Neural progenitor cell (in vitro differentiated cells): ENCODE data around the gene RALB. TPM values are rescaled to one million over a fixed set of nuclear protein-coding genes. Genes with fewer than 3 reads are reported as not detected.
A peak's percentile ranks its signal among the peaks of the same experiment; 100 is the strongest.

Experiments used
- DNase-seq: peaks from one replicate; pipeline ENCODE4 v3.0.0-alpha.2; 2016; ENCODE audit warnings: low spot score
- H2AFZ ChIP-seq: fragments of 200-600 bp; sonication (generic); replicated peaks from 2 replicates; pipeline ENCODE4 v1.6.1; 2016; ENCODE audit warnings: antibody characterized with exemption
- H3F3A ChIP-seq: fragments of 200-600 bp; sonication (generic); 2 replicates; pipeline ENCODE4 v1.6.1; 2016; ENCODE audit warnings: antibody characterized with exemption, low read depth
- H3K27ac ChIP-seq: fragments of 200-600 bp; sonication (generic); 2 replicates; pipeline ENCODE4 v1.5.1; 2016; ENCODE audit warnings: mild to moderate bottlenecking
- H3K27me3 ChIP-seq: fragments of 200-600 bp; sonication (generic); 2 replicates; pipeline ENCODE4 v1.6.1; 2016; ENCODE audit warnings: mild to moderate bottlenecking, moderate library complexity
- H3K36me3 ChIP-seq: fragments of 200-600 bp; sonication (generic); 2 replicates; pipeline ENCODE4 v1.5.1; 2016
- H3K4me1 ChIP-seq: fragments of 200-600 bp; sonication (generic); 2 replicates; pipeline ENCODE4 v1.6.1; 2016; ENCODE audit warnings: mixed run types
- H3K4me2 ChIP-seq: fragments of 200-600 bp; sonication (generic); 2 replicates; pipeline ENCODE4 v1.6.1; 2016
- H3K4me3 ChIP-seq: fragments of 200-600 bp; sonication (generic); 2 replicates; pipeline ENCODE4 v1.5.1; 2016
- H3K79me2 ChIP-seq: fragments of 200-600 bp; sonication (generic); 2 replicates; pipeline ENCODE4 v1.6.1; 2016; ENCODE audit warnings: low read depth
- H3K9ac ChIP-seq: fragments of 200-600 bp; sonication (generic); 2 replicates; pipeline ENCODE4 v1.6.1; 2016
- H3K9me3 ChIP-seq: fragments of 200-600 bp; sonication (generic); 2 replicates; pipeline ENCODE4 v1.5.1; 2016; ENCODE audit warnings: low read depth
- H4K20me1 ChIP-seq: fragments of 200-600 bp; sonication (generic); 2 replicates; pipeline ENCODE4 v1.6.1; 2016; ENCODE audit warnings: low read depth
- H3K27ac Mint-ChIP-seq: 3 replicates; pipeline ENCODE4 v1.8.0; 2021; ENCODE audit warnings: mixed read lengths
- H3K27me3 Mint-ChIP-seq: 2 replicates; pipeline ENCODE4 v1.8.0; 2022; ENCODE audit warnings: low read depth, mild to moderate bottlenecking, inconsistent platforms, moderate library complexity, mixed read lengths; ENCODE audit not compliant: insufficient read depth
- H3K36me3 Mint-ChIP-seq: 3 replicates; pipeline ENCODE4 v1.8.0; 2021; ENCODE audit warnings: mixed read lengths
- H3K4me1 Mint-ChIP-seq: 3 replicates; pipeline ENCODE4 v1.8.0; 2021; ENCODE audit warnings: mixed read lengths
- H3K4me3 Mint-ChIP-seq: 3 replicates; pipeline ENCODE4 v1.8.0; 2021; ENCODE audit warnings: mild to moderate bottlenecking, moderate library complexity, mixed read lengths
- H3K9me3 Mint-ChIP-seq: 3 replicates; pipeline ENCODE4 v1.8.0; 2020; ENCODE audit warnings: mixed read lengths
- CTCF ChIP-seq: fragments of 200-600 bp; sonication (generic); IDR thresholded peaks from 2 replicates; pipeline ENCODE4 v1.5.1; 2017; ENCODE audit warnings: antibody characterized with exemption, mild to moderate bottlenecking
- EZH2 ChIP-seq: fragments of 200-600 bp; sonication (generic); IDR thresholded peaks from 2 replicates; pipeline ENCODE4 v1.6.1; 2017; ENCODE audit warnings: antibody characterized with exemption, mild to moderate bottlenecking, moderate library complexity
- EZH2phosphoT487 ChIP-seq: fragments of 200-600 bp; sonication (generic); IDR thresholded peaks from 2 replicates; pipeline ENCODE4 v1.6.1; 2017; ENCODE audit warnings: antibody characterized with exemption
- total RNA-seq: library from RNA; depleted of rRNA; stranded (reverse); fragments of >200 nt; gene quantifications from 2 replicates; pipeline ENCODE4 v1.2.3, GENCODE V29; 2015; ENCODE audit warnings: low replicate concordance

RALB gene
- total RNA-seq, 1 donor from 2014 or later, result 79.8 TPM

- peaks cover 8% of the 10 kb centered on the region for H3K27me3 Mint-ChIP-seq
- DNase-seq, result no peak
Observed at GRCh38 chr2:120235681-120236080, 17.0 kb upstream of the RALB start.

GRCh38 chr2:120236316-120236715 is 16.3 kb upstream of the RALB start:
- DNase-seq, result no peak
- no peaks in the 10 kb centered on the region for H3K36me3 ChIP-seq
- no peak overlapping the region for H2AFZ ChIP-seq
- H3K4me2 ChIP-seq, result peak overlapping the region; percentile 22
- H3K4me1 ChIP-seq, result peaks cover 39% of the 10 kb centered on the region
- Mint-ChIP-seq H3K4me1 (peaks cover 30% of the 10 kb centered on the region), H3K27me3 (peaks cover 8% of the 10 kb centered on the region), H3K36me3 (no peaks in the 10 kb centered on the region), H3K4me3 (no peak overlapping the region), H3K9me3 (peaks cover 2% of the 10 kb centered on the region), H3K27ac (no peak overlapping the region)
- no peaks in the 10 kb centered on the region for H4K20me1 ChIP-seq
- H3K79me2 ChIP-seq, result no peaks in the 10 kb centered on the region
- H3K27me3 ChIP-seq, result no peaks in the 10 kb centered on the region
- H3K9ac ChIP-seq, result no peak overlapping the region
- TF ChIP-seq EZH2 (no peak), EZH2phosphoT487 (no peak), CTCF (no peak)
- peaks cover 38% of the 10 kb centered on the region for H3F3A ChIP-seq
- H3K4me3 ChIP-seq, result no peak overlapping the region
- no peaks in the 10 kb centered on the region for H3K9me3 ChIP-seq
- no peak overlapping the region for H3K27ac ChIP-seq

More at GRCh38 chr2:120235681-120236080, 17.0 kb upstream of the RALB start:
- Histone ChIP-seq H3F3A (peaks cover 38% of the 10 kb centered on the region), H3K36me3 (no peaks in the 10 kb centered on the region), H3K4me2 (no peak overlapping the region), H3K27ac (no peak overlapping the region), H3K27me3 (no peaks in the 10 kb centered on the region), H3K4me3 (no peak overlapping the region), H2AFZ (no peak overlapping the region), H3K9me3 (no peaks in the 10 kb centered on the region), H4K20me1 (no peaks in the 10 kb centered on the region), H3K79me2 (no peaks in the 10 kb centered on the region), H3K4me1 (peaks cover 39% of the 10 kb centered on the region), H3K9ac (no peak overlapping the region)
- no peak overlapping the region for H3K4me3 Mint-ChIP-seq
- H3K27ac Mint-ChIP-seq, result no peak overlapping the region
- TF ChIP-seq CTCF (no peak), EZH2phosphoT487 (no peak), EZH2 (no peak)
- no peaks in the 10 kb centered on the region for H3K36me3 Mint-ChIP-seq
- peaks cover 2% of the 10 kb centered on the region for H3K9me3 Mint-ChIP-seq
- peaks cover 29% of the 10 kb centered on the region for H3K4me1 Mint-ChIP-seq

- H3K4me2 ChIP-seq, result peak overlapping the region; percentile 22
- no peaks in the 10 kb centered on the region for H3K36me3 ChIP-seq
- H3K27me3 ChIP-seq, result no peaks in the 10 kb centered on the region
- Mint-ChIP-seq H3K4me3 (no peak overlapping the region), H3K36me3 (no peaks in the 10 kb centered on the region), H3K4me1 (peaks cover 30% of the 10 kb centered on the region), H3K27ac (peak overlapping the region; percentile 57), H3K9me3 (peaks cover 2% of the 10 kb centered on the region), H3K27me3 (peaks cover 8% of the 10 kb centered on the region)
- peaks cover 38% of the 10 kb centered on the region for H3F3A ChIP-seq
- no peak for TF ChIP-seq CTCF
- no peak for TF ChIP-seq EZH2phosphoT487
- no peak for TF ChIP-seq EZH2
- H3K79me2 ChIP-seq, result no peaks in the 10 kb centered on the region
- no peak overlapping the region for H3K4me3 ChIP-seq
- peak overlapping the region; percentile 93 for H3K27ac ChIP-seq
- H4K20me1 ChIP-seq, result no peaks in the 10 kb centered on the region
- no peak overlapping the region for H3K9ac ChIP-seq
- peaks cover 39% of the 10 kb centered on the region for H3K4me1 ChIP-seq
- no peak overlapping the region for H2AFZ ChIP-seq
- H3K9me3 ChIP-seq, result no peaks in the 10 kb centered on the region
- DNase-seq, result no peak
Observed at GRCh38 chr2:120236791-120237190, 15.9 kb upstream of the RALB start.
